SK-N-SH (cell line): ENCODE measurements around the gene HAUS7. TPM values are rescaled to one million over a fixed set of nuclear protein-coding genes. Genes with fewer than 3 reads are reported as not detected.

ENCODE experiments used
- CTCF ChIA-PET: fragments of 300-600, 350-600 bp; formaldehyde crosslinking; extraction: SDS; loops from one replicate; lab custom pipeline; 2021; lab: Yijun Ruan, JAX
- POLR2A ChIA-PET: fragments of 350-600 bp; sonication (Branson Sonifier 250); formaldehyde crosslinking; extraction: SDS; loops from one replicate; lab custom pipeline; 2020; ENCODE audit warnings: antibody characterized with exemption, inconsistent platforms; lab: Yijun Ruan, JAX
- DNase-seq: peaks from one replicate; pipeline ENCODE4 v3.0.0; 2012
- H2AFZ ChIP-seq: fragments of 200-600 bp; sonication (generic); 2 replicates; pipeline ENCODE4 v1.8.1; 2016; ENCODE audit warnings: antibody characterized with exemption, mild to moderate bottlenecking, low read depth
- H3F3A ChIP-seq: fragments of 200-600 bp; sonication (generic); replicated peaks from 2 replicates; pipeline ENCODE3; 2016; ENCODE audit warnings: antibody characterized with exemption, mild to moderate bottlenecking; ENCODE audit not compliant: insufficient read depth
- H3K27ac ChIP-seq, 2 experiments: fragments of 200-500 bp in 1 of 2; fragments of 200-600 bp in 1 of 2; sonication (Bioruptor generic) in 1 of 2; sonication (generic), shearing (Covaris generic) in 1 of 2; 2 replicates each; pipeline versions ENCODE4 v1.5.1 to v1.6.1; 2014 to 2016; ENCODE audit warnings: low read depth in 2 of 2, inconsistent platforms in 1 of 2, low read length in 1 of 2, mild to moderate bottlenecking in 1 of 2, mixed read lengths in 1 of 2
- H3K27me3 ChIP-seq: fragments of 200-600 bp; sonication (generic), shearing (Covaris generic); 2 replicates; pipeline ENCODE4 v1.6.1; 2016; ENCODE audit warnings: mixed run types; ENCODE audit not compliant: insufficient read depth
- H3K36me3 ChIP-seq, 2 experiments: fragments of 200-500 bp in 1 of 2; fragments of 200-600 bp in 1 of 2; sonication (Bioruptor generic) in 1 of 2; sonication (generic) in 1 of 2; replicated peaks in 1 of 2; 2 replicates each; pipeline versions ENCODE3 to v1.5.1; 2014 to 2016; ENCODE audit warnings: low read length in 1 of 2, mild to moderate bottlenecking in 1 of 2; ENCODE audit not compliant: insufficient read depth in 2 of 2, control insufficient read depth in 1 of 2
- H3K4me1 ChIP-seq, 2 experiments: fragments of 200-500 bp in 1 of 2; fragments of 200-600 bp in 1 of 2; sonication (Bioruptor generic) in 1 of 2; sonication (generic), shearing (Covaris generic) in 1 of 2; 2 replicates each; pipeline versions ENCODE4 v1.5.1 to v1.6.1; 2014 to 2016; ENCODE audit warnings: low read depth in 1 of 2, low read length in 1 of 2, mixed run types in 1 of 2; ENCODE audit not compliant: insufficient read depth in 2 of 2, control insufficient read depth in 1 of 2
- H3K4me2 ChIP-seq: fragments of 200-600 bp; sonication (generic), shearing (Covaris generic); 2 replicates; pipeline ENCODE4 v1.6.1; 2017; ENCODE audit warnings: mixed run types
- H3K4me3 ChIP-seq, 2 experiments: fragments of 200-500 bp in 1 of 2; fragments of 200-600 bp in 1 of 2; sonication (Bioruptor generic) in 1 of 2; sonication (generic), shearing (Covaris generic) in 1 of 2; 2 replicates each; pipeline versions ENCODE4 v1.5.1 to v1.8.1; 2014 to 2016; ENCODE audit warnings: low read depth in 2 of 2, inconsistent platforms in 1 of 2, low read length in 1 of 2, mild to moderate bottlenecking in 1 of 2, mixed read lengths in 1 of 2, moderate library complexity in 1 of 2
- H3K79me2 ChIP-seq: fragments of 200-600 bp; sonication (generic); 2 replicates; pipeline ENCODE4 v1.8.1; 2017; ENCODE audit warnings: mild to moderate bottlenecking; ENCODE audit not compliant: insufficient read depth
- H3K9ac ChIP-seq: fragments of 200-600 bp; sonication (generic); 2 replicates; pipeline ENCODE4 v1.6.1; 2017; ENCODE audit warnings: mixed run types
- H3K9me2 ChIP-seq: fragments of 200-600 bp; sonication (generic); 2 replicates; pipeline ENCODE4 v1.6.1; 2017; ENCODE audit warnings: mixed run types
- H3K9me3 ChIP-seq: fragments of 200-600 bp; sonication (generic); 2 replicates; pipeline ENCODE4 v1.6.1; 2017; ENCODE audit warnings: mixed run types, mild to moderate bottlenecking, moderate library complexity
- H4K20me1 ChIP-seq: fragments of 200-600 bp; sonication (generic); 2 replicates; pipeline ENCODE4 v1.6.1; 2017; ENCODE audit warnings: mild to moderate bottlenecking, mixed run types; ENCODE audit not compliant: insufficient read depth
- FOSL2 ChIP-seq: IDR thresholded peaks from 2 replicates; pipeline ENCODE4 v1.4.0; 2012; ENCODE audit warnings: low read depth, mild to moderate bottlenecking, moderate library complexity, borderline replicate concordance
- FOXJ3 ChIP-seq: sonication (generic); formaldehyde crosslinking; IDR thresholded peaks from 2 replicates; pipeline ENCODE4 v1.5.1; 2020; ENCODE audit warnings: mild to moderate bottlenecking, missing genetic modification reagents
- GABPA ChIP-seq: IDR thresholded peaks from 2 replicates; pipeline ENCODE4 v1.4.0; 2012; ENCODE audit warnings: low read depth, mild to moderate bottlenecking
- JUND ChIP-seq: IDR thresholded peaks from 2 replicates; pipeline ENCODE4 v1.4.0; 2012
- MEF2A ChIP-seq: IDR thresholded peaks from 2 replicates; pipeline ENCODE4 v1.4.0; 2012; ENCODE audit warnings: low read depth, borderline replicate concordance
- NRF1 ChIP-seq: IDR thresholded peaks from 2 replicates; pipeline ENCODE4 v1.6.1; 2012; ENCODE audit warnings: low read depth, mild to moderate bottlenecking, low read length
- POLR2AphosphoS5 ChIP-seq: IDR thresholded peaks from 2 replicates; pipeline ENCODE4 v1.6.1; 2012; ENCODE audit warnings: low read depth, low read length
- SIN3A ChIP-seq: IDR thresholded peaks from 2 replicates; pipeline ENCODE4 v1.6.1; 2012; ENCODE audit warnings: low read depth, mild to moderate bottlenecking, low read length, moderate library complexity, borderline replicate concordance
- SMC3 ChIP-seq: IDR thresholded peaks from 2 replicates; pipeline ENCODE4 v1.6.1; 2012; ENCODE audit warnings: low read depth, low read length, improper control_type of control experiment
- TAF1 ChIP-seq: IDR thresholded peaks from 2 replicates; pipeline ENCODE4 v1.6.1; 2012; ENCODE audit warnings: low read depth, mild to moderate bottlenecking, low read length, moderate library complexity, borderline replicate concordance
- YY1 ChIP-seq: IDR thresholded peaks from 2 replicates; pipeline ENCODE4 v1.4.0; 2012; ENCODE audit warnings: low read depth, mild to moderate bottlenecking
- WGBS: methylation state at CpG from one replicate; pipeline ENCODE4 v1.1.6; 2017; ENCODE audit warnings: low lambda C conversion rate; 5-methylcytosine and 5-hydroxymethylcytosine counted together
- polyA plus RNA-seq, 3 experiments: library from polyadenylated mRNA; depleted of rRNA; stranded (reverse); fragments of >200 nt; gene quantifications; 2 replicates each; pipeline ENCODE4 v1.2.3, GENCODE V29; 2012
- TF ChIP-seq, protein P1 (sequence below): fragments of 150-350 bp; IDR thresholded peaks from 2 replicates; pipeline ENCODE4 v1.6.1; 2016; ENCODE audit warnings: mild to moderate bottlenecking, low read depth, low read length
- TF ChIP-seq, protein P2 (sequence below): IDR thresholded peaks from 2 replicates; pipeline ENCODE4 v1.6.1; 2012; ENCODE audit warnings: mild to moderate bottlenecking, low read depth, low read length, moderate library complexity
- TF ChIP-seq, protein P3 (sequence below): fragments of 200-600 bp; sonication (generic); IDR thresholded peaks from 2 replicates; pipeline ENCODE4 v1.6.1; 2017; ENCODE audit warnings: antibody characterized with exemption, mild to moderate bottlenecking, moderate library complexity
- TF ChIP-seq, protein P4 (sequence below): IDR thresholded peaks from 2 replicates; pipeline ENCODE4 v1.4.0; 2012; ENCODE audit warnings: low read depth

The HAUS7 gene
- polyA plus RNA-seq, 1 of the 3 experiments (the other 2 are of a cell fraction), result 39.7 TPM

DNA sequence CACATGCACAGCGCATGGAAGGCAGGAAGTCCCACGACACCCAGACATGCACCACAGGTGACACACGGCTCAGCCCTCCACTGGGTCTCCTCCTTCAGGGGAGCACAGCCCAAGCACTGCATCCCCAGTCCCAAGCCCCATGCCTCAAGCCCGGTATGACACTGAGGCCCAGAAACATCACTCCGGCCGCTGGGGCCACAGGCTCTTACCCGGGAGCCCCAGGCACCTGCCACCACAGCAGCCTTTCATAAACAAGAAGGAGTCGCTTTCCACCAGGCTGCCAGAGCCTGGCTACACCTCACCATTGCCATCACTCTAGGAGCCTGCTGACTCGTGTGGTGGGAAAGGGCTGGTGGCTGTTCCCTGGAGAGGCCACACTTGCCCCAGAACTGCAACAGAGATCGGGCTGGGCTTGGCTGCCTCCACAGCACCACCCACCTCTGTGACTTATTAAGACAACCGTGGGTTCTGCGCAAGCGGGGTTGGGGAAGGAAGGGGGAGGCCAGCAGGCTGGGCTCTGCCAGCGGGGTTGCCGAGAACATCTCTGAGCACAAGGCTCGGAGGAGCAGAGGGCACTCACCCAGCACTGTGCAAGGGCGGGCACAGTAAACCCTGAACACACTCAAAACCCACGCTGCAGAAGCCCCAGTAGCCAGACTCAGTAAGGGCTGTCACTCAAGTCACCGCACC is 4.5 kb downstream of the HAUS7 start:
- Histone ChIP-seq H3K4me3 (no peak overlapping the region), H3K27me3 (no peaks in the 10 kb centered on the region; the same call in 1 of the 2 replicates), H3K4me2 (no peak overlapping the region), H3K36me3 (peaks cover 0 to 8% of the 10 kb centered on the region in 2 experiments), H2AFZ (no peak overlapping the region), H3K9me2 (no peaks in the 10 kb centered on the region), H3K79me2 (peaks cover 11% of the 10 kb centered on the region), H4K20me1 (no peaks in the 10 kb centered on the region), H3K27ac (no peak overlapping the region), H3F3A (peaks cover 3% of the 10 kb centered on the region), H3K9me3 (no peaks in the 10 kb centered on the region), H3K9ac (no peak overlapping the region), H3K4me1 (peaks cover 0 to 4% of the 10 kb centered on the region in 2 experiments; a peak in 1 of 4 replicates)
- POLR2A ChIA-PET, result no interaction called here
- no peak for DNase-seq
- TF ChIP-seq, protein P1, sequence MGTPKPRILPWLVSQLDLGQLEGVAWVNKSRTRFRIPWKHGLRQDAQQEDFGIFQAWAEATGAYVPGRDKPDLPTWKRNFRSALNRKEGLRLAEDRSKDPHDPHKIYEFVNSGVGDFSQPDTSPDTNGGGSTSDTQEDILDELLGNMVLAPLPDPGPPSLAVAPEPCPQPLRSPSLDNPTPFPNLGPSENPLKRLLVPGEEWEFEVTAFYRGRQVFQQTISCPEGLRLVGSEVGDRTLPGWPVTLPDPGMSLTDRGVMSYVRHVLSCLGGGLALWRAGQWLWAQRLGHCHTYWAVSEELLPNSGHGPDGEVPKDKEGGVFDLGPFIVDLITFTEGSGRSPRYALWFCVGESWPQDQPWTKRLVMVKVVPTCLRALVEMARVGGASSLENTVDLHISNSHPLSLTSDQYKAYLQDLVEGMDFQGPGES, result no peak
- no peak for TF ChIP-seq MEF2A
- TF ChIP-seq FOSL2, result no peak
- TF ChIP-seq NRF1, result no peak
- TF ChIP-seq, protein P2, sequence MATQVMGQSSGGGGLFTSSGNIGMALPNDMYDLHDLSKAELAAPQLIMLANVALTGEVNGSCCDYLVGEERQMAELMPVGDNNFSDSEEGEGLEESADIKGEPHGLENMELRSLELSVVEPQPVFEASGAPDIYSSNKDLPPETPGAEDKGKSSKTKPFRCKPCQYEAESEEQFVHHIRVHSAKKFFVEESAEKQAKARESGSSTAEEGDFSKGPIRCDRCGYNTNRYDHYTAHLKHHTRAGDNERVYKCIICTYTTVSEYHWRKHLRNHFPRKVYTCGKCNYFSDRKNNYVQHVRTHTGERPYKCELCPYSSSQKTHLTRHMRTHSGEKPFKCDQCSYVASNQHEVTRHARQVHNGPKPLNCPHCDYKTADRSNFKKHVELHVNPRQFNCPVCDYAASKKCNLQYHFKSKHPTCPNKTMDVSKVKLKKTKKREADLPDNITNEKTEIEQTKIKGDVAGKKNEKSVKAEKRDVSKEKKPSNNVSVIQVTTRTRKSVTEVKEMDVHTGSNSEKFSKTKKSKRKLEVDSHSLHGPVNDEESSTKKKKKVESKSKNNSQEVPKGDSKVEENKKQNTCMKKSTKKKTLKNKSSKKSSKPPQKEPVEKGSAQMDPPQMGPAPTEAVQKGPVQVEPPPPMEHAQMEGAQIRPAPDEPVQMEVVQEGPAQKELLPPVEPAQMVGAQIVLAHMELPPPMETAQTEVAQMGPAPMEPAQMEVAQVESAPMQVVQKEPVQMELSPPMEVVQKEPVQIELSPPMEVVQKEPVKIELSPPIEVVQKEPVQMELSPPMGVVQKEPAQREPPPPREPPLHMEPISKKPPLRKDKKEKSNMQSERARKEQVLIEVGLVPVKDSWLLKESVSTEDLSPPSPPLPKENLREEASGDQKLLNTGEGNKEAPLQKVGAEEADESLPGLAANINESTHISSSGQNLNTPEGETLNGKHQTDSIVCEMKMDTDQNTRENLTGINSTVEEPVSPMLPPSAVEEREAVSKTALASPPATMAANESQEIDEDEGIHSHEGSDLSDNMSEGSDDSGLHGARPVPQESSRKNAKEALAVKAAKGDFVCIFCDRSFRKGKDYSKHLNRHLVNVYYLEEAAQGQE, result no peak
- TF ChIP-seq SIN3A, result no peak
- TF ChIP-seq TAF1, result no peak
- TF ChIP-seq JUND, result no peak
- 31% methylated on average over 5 of the region's 19 CpGs for WGBS
- CTCF ChIA-PET, result interaction anchor here (0.6 to 11.6 kb wide), 2 partner anchors 20 to 43 kb away, joined by 3 to 203 read pairs; no protein-coding TSS in a partner anchor

DNA sequence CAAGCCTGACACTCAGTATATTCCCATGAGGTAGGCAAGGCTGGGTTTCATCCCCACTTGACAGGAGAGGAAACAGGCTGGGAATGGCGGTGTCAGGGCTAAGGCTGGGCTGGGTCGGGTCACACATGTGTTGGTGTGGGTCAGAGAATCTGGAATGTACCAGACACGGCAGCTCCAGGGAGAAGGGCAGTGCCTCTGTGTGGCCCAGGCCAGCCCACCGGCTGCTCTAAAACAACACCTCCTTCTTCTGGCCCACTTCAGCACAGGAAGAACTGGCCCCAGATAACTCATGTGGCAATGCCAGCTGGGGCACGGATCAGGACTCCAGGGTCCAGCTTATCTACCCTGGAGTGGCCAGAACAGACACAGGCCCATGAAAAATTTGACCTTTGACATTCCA is 6.3 kb downstream of the HAUS7 start:
- Histone ChIP-seq H4K20me1 (no peaks in the 10 kb centered on the region), H3K27ac (no peak overlapping the region), H3K79me2 (0 out of 2 replicates have a peak, but pooled peaks cover 3% of the 10 kb centered on the region), H3K27me3 (no peaks in the 10 kb centered on the region; the same call in 1 of the 2 replicates), H3K4me2 (no peak overlapping the region), H2AFZ (no peak overlapping the region), H3K36me3 (peaks cover 0 to 8% of the 10 kb centered on the region in 2 experiments), H3F3A (peaks cover 3% of the 10 kb centered on the region), H3K9me3 (no peaks in the 10 kb centered on the region), H3K4me1 (no peaks in the 10 kb centered on the region), H3K9me2 (no peaks in the 10 kb centered on the region), H3K9ac (no peak overlapping the region), H3K4me3 (no peak overlapping the region)
- POLR2A ChIA-PET, result no interaction called here
- no peak for DNase-seq
- WGBS, result 66% methylated on average over 3 of the region's 5 CpGs
- CTCF ChIA-PET, result interaction anchor here (1.1 to 2.3 kb wide), 3 partner anchors 44 to 506 kb away, joined by 3 to 14 read pairs (median 4); no protein-coding TSS in a partner anchor
- TF ChIP-seq, protein P1, result no peak
- no peak for TF ChIP-seq POLR2AphosphoS5
- TF ChIP-seq, protein P3, sequence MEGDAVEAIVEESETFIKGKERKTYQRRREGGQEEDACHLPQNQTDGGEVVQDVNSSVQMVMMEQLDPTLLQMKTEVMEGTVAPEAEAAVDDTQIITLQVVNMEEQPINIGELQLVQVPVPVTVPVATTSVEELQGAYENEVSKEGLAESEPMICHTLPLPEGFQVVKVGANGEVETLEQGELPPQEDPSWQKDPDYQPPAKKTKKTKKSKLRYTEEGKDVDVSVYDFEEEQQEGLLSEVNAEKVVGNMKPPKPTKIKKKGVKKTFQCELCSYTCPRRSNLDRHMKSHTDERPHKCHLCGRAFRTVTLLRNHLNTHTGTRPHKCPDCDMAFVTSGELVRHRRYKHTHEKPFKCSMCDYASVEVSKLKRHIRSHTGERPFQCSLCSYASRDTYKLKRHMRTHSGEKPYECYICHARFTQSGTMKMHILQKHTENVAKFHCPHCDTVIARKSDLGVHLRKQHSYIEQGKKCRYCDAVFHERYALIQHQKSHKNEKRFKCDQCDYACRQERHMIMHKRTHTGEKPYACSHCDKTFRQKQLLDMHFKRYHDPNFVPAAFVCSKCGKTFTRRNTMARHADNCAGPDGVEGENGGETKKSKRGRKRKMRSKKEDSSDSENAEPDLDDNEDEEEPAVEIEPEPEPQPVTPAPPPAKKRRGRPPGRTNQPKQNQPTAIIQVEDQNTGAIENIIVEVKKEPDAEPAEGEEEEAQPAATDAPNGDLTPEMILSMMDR, result no peak
- no peak for TF ChIP-seq JUND
- no peak for TF ChIP-seq YY1
- no peak for TF ChIP-seq TAF1
- no peak for TF ChIP-seq SMC3
- no peak for TF ChIP-seq GABPA
- no peak for TF ChIP-seq SIN3A
- TF ChIP-seq FOXJ3 (CRISPR knock-in tag), result no peak
- TF ChIP-seq, protein P4, sequence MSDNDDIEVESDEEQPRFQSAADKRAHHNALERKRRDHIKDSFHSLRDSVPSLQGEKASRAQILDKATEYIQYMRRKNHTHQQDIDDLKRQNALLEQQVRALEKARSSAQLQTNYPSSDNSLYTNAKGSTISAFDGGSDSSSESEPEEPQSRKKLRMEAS, result no peak
